HG03565 (cell line): ENCODE data around the gene KCTD6.

ENCODE experiments used
- ATAC-seq: cut with Tn5 transposase; IDR thresholded peaks from one replicate; pipeline ENCODE4 v1.9.1; 2021; ENCODE audit warnings: mild to moderate bottlenecking, moderate library complexity; ENCODE audit not compliant: unreplicated experiment

KCTD6 gene

GRCh38 chr3:58484722-58485069, 7.2 kb upstream of the KCTD6 start:
- no peak for ATAC-seq

GRCh38 chr3:58485801-58486435, 6.0 kb upstream of the KCTD6 start:
- ATAC-seq: no peak

GRCh38 chr3:58487140-58487886, 4.6 kb upstream of the KCTD6 start:
- no peak for ATAC-seq

- no peak for ATAC-seq
Measured at GRCh38 chr3:58488967-58489366, 2.9 kb upstream of the KCTD6 start.

- ATAC-seq: no peak
Measured at GRCh38 chr3:58490860-58491501, 915 bp upstream of the KCTD6 start.

- ATAC-seq: peak; percentile 4
Measured at GRCh38 chr3:58492494-58492905, 604 bp downstream of the KCTD6 start.

GRCh38 chr3:58494107-58494506, 2.2 kb downstream of the KCTD6 start:
- no peak for ATAC-seq

- ATAC-seq: no peak
Measured at GRCh38 chr3:58495101-58495500, 3.2 kb downstream of the KCTD6 start.

GRCh38 chr3:58496206-58496857, 4.4 kb downstream of the KCTD6 start:
- no peak for ATAC-seq

GRCh38 chr3:58497097-58497496, 5.2 kb downstream of the KCTD6 start:
- ATAC-seq: no peak

- ATAC-seq: no peak
Measured at GRCh38 chr3:58502872-58503271, 11.0 kb downstream of the KCTD6 start.

GRCh38 chr3:58507356-58508078, 15.6 kb downstream of the KCTD6 start:
- ATAC-seq: no peak

GRCh38 chr3:58508437-58508836, 16.5 kb downstream of the KCTD6 start:
- ATAC-seq: no peak

- ATAC-seq: no peak
Measured at GRCh38 chr3:58514405-58514804, 22.5 kb downstream of the KCTD6 start.

GRCh38 chr3:58518291-58518789, 26.4 kb downstream of the KCTD6 start:
- ATAC-seq: no peak

GRCh38 chr3:58519668-58520402, 27.9 kb downstream of the KCTD6 start:
- no peak for ATAC-seq

GRCh38 chr3:58520403-58521335, 28.8 kb downstream of the KCTD6 start:
- no peak for ATAC-seq

GRCh38 chr3:58521336-58521670, 29.4 kb downstream of the KCTD6 start:
- no peak for ATAC-seq

- no peak for ATAC-seq
Measured at GRCh38 chr3:58521917-58522631, 30.2 kb downstream of the KCTD6 start.
